Thoracic aorta (tissue), 2 donors: ENCODE results near the gene NCOR1. TPM values are rescaled to one million over a fixed set of nuclear protein-coding genes. Genes with fewer than 3 reads are reported as not detected.

Experiments used
- ATAC-seq: fragments of 150-250 bp; one replicate; pipeline ENCODE4 v1.8.0; 2017; ENCODE audit warnings: low read depth; ENCODE audit not compliant: insufficient number of reproducible peaks, low FRiP score
- DNase-seq: peaks from one replicate; pipeline ENCODE4 v3.0.0-alpha.2; 2020; ENCODE audit warnings: low spot score
- H3K27ac ChIP-seq, 2 donors: fragments of 200-600 bp; sonication (generic); 1 replicate in 1 of 2; 2 replicates in 1 of 2; pipeline ENCODE4 v1.5.1; 2016; ENCODE audit warnings: mild to moderate bottlenecking in 2 of 2, moderate library complexity in 2 of 2
- H3K27me3 ChIP-seq: fragments of 200-600 bp; sonication (generic); replicated peaks from 2 replicates; pipeline ENCODE4 v1.6.0; 2016; ENCODE audit warnings: mild to moderate bottlenecking; ENCODE audit not compliant: insufficient read depth
- H3K36me3 ChIP-seq: fragments of 200-600 bp; sonication (generic); one replicate; pipeline ENCODE4 v1.5.1; 2016
- H3K4me1 ChIP-seq, 2 donors: fragments of 200-600 bp; sonication (generic); 1 replicate in 1 of 2; 2 replicates in 1 of 2; pipeline versions ENCODE4 v1.5.1 to v1.6.0; 2016; ENCODE audit warnings: low read depth in 2 of 2, mild to moderate bottlenecking in 1 of 2; ENCODE audit not compliant: control insufficient read depth in 1 of 2
- H3K4me3 ChIP-seq: fragments of 200-600 bp; sonication (generic); 2 replicates; pipeline ENCODE4 v1.5.1; 2016; ENCODE audit warnings: mild to moderate bottlenecking
- H3K9me3 ChIP-seq: fragments of 200-600 bp; sonication (generic); 2 replicates; pipeline ENCODE4 v1.5.1; 2016
- CTCF ChIP-seq: fragments of 200-600 bp; sonication (generic); IDR thresholded peaks from one replicate; pipeline ENCODE4 v1.5.1; 2019; ENCODE audit warnings: antibody characterized with exemption
- total RNA-seq, 2 donors: library from RNA; depleted of rRNA; stranded (reverse); fragments of >200 nt; gene quantifications; one replicate each; pipeline versions ENCODE4 v1.1.0 to v1.2.3, GENCODE V29; 2016

Gene NCOR1
- total RNA-seq, 2 donors from 2014 or later, result 131 to 178 TPM

GRCh38 chr17:16101440-16101839 lies 113.9 kb downstream of the NCOR1 start:
- Histone ChIP-seq H3K9me3 (no peaks in the 10 kb centered on the region), H3K4me1 (no peaks in the 10 kb centered on the region), H3K4me3 (no peak overlapping the region), H3K27me3 (no peaks in the 10 kb centered on the region), H3K27ac (no peak overlapping the region), H3K36me3 (peaks cover 35% of the 10 kb centered on the region)
- no peak for TF ChIP-seq CTCF
- no peak for ATAC-seq
- DNase-seq, result no peak

- Histone ChIP-seq H3K27ac (no peak overlapping the region), H3K4me1 (no peaks in the 10 kb centered on the region), H3K36me3 (peaks cover 36% of the 10 kb centered on the region), H3K4me3 (no peak overlapping the region), H3K27me3 (no peaks in the 10 kb centered on the region), H3K9me3 (no peaks in the 10 kb centered on the region)
- TF ChIP-seq CTCF, result no peak
- no peak for ATAC-seq
- DNase-seq, result no peak
Measured at GRCh38 chr17:16100737-16101400, 114.5 kb downstream of the NCOR1 start.

- DNase-seq (no peak), ATAC-seq (no peak)
- no peak for TF ChIP-seq CTCF
- no peaks in the 10 kb centered on the region for H3K9me3 ChIP-seq
- H3K4me3 ChIP-seq, result no peak overlapping the region
- H3K36me3 ChIP-seq, result peaks cover 12% of the 10 kb centered on the region
- H3K27me3 ChIP-seq, result no peaks in the 10 kb centered on the region
- no peak overlapping the region for H3K27ac ChIP-seq
- no peaks in the 10 kb centered on the region for H3K4me1 ChIP-seq
Measured at GRCh38 chr17:16091773-16092172, 123.6 kb downstream of the NCOR1 start.

GRCh38 chr17:16086957-16087356 lies 128.4 kb downstream of the NCOR1 start:
- Histone ChIP-seq H3K4me3 (no peak overlapping the region), H3K4me1 (peaks cover 6 to 8% of the 10 kb centered on the region in 2 donors), H3K27me3 (no peaks in the 10 kb centered on the region), H3K36me3 (peaks cover 6% of the 10 kb centered on the region), H3K9me3 (no peaks in the 10 kb centered on the region), H3K27ac (no peak overlapping the region)
- ATAC-seq (no peak), DNase-seq (no peak)
- TF ChIP-seq CTCF, result no peak

- peaks cover 2% of the 10 kb centered on the region for H3K36me3 ChIP-seq
- ATAC-seq, result no peak
Measured at GRCh38 chr17:16085066-16085699, 130.2 kb downstream of the NCOR1 start.

More at GRCh38 chr17:16085066-16085699, 130.2 kb downstream of the NCOR1 start:
- no peak overlapping the region for H3K4me3 ChIP-seq
- H3K27ac ChIP-seq, result peak overlapping the region; percentile 40 to 58
- H3K27me3 ChIP-seq, result no peaks in the 10 kb centered on the region
- no peak for DNase-seq
- no peaks in the 10 kb centered on the region for H3K9me3 ChIP-seq
- TF ChIP-seq CTCF, result no peak
- peaks cover 10 to 13% of the 10 kb centered on the region in 2 donors for H3K4me1 ChIP-seq
